GM23338 (cell line): Measurements from ENCODE around the gene STEAP3. TPM values are rescaled to one million over a fixed set of nuclear protein-coding genes. Genes with fewer than 3 reads are reported as not detected.

Source experiments
- ATAC-seq: fragments of 200-7000 bp; cut with Tn5 transposase; 3 replicates; pipeline ENCODE4 v1.9.1; 2020
- DNase-seq: peaks from one replicate; pipeline ENCODE4 v3.0.0-alpha.2; 2015; ENCODE audit warnings: low spot score
- H2AFZ ChIP-seq: fragments of 200-600 bp; sonication (generic); 2 replicates; pipeline ENCODE4 v1.8.0; 2016; ENCODE audit warnings: antibody characterized with exemption, mild to moderate bottlenecking, moderate library complexity
- H3F3A ChIP-seq: fragments of 200-600 bp; sonication (generic); replicated peaks from 2 replicates; pipeline ENCODE4 v1.8.0; 2017; ENCODE audit warnings: antibody characterized with exemption, mixed run types, low read depth
- H3K27ac ChIP-seq: fragments of 200-600 bp; sonication (generic); 2 replicates; pipeline ENCODE4 v1.6.1; 2016; ENCODE audit warnings: low read depth
- H3K27me3 ChIP-seq: fragments of 200-600 bp; sonication (generic); 2 replicates; pipeline ENCODE4 v1.8.0; 2016; ENCODE audit warnings: mild to moderate bottlenecking, mixed run types, moderate library complexity; ENCODE audit not compliant: insufficient read depth
- H3K36me3 ChIP-seq: fragments of 200-600 bp; sonication (generic); 2 replicates; pipeline ENCODE4 v1.8.0; 2016; ENCODE audit warnings: mild to moderate bottlenecking; ENCODE audit not compliant: insufficient read depth
- H3K4me1 ChIP-seq: fragments of 200-600 bp; sonication (generic); 2 replicates; pipeline ENCODE4 v1.8.0; 2016; ENCODE audit warnings: mild to moderate bottlenecking, moderate library complexity; ENCODE audit not compliant: insufficient read depth
- H3K4me2 ChIP-seq: fragments of 200-600 bp; sonication (generic); 2 replicates; pipeline ENCODE4 v1.7.1; 2017; ENCODE audit warnings: mixed run types
- H3K4me3 ChIP-seq: fragments of 200-600 bp; sonication (generic); 2 replicates; pipeline ENCODE4 v1.6.1; 2016; ENCODE audit warnings: mixed run types
- H3K79me2 ChIP-seq: fragments of 200-600 bp; sonication (generic); replicated peaks from 2 replicates; pipeline ENCODE4 v1.8.0; 2017; ENCODE audit warnings: mild to moderate bottlenecking; ENCODE audit not compliant: insufficient read depth
- H3K9me2 ChIP-seq: fragments of 200-600 bp; sonication (generic); 2 replicates; pipeline ENCODE4 v1.8.0; 2017; ENCODE audit not compliant: insufficient read depth
- H4K20me1 ChIP-seq: fragments of 200-600 bp; sonication (generic); replicated peaks from 2 replicates; pipeline ENCODE4 v1.8.0; 2017; ENCODE audit warnings: mild to moderate bottlenecking; ENCODE audit not compliant: insufficient read depth
- H3K27ac Mint-ChIP-seq: 2 replicates; pipeline ENCODE4 v1.8.0; 2020; ENCODE audit warnings: inconsistent platforms, mild to moderate bottlenecking, moderate library complexity, mixed read lengths
- H3K27me3 Mint-ChIP-seq: 3 replicates; pipeline ENCODE4 v1.8.0; 2022; ENCODE audit warnings: low read depth, mild to moderate bottlenecking, moderate library complexity, mixed read lengths, inconsistent platforms; ENCODE audit not compliant: insufficient read depth, poor library complexity
- H3K36me3 Mint-ChIP-seq: 3 replicates; pipeline ENCODE4 v1.8.0; 2021; ENCODE audit warnings: low read depth, mild to moderate bottlenecking, inconsistent platforms, moderate library complexity, mixed read lengths
- H3K4me1 Mint-ChIP-seq: 3 replicates; pipeline ENCODE4 v1.8.0; 2020; ENCODE audit warnings: mild to moderate bottlenecking, inconsistent platforms, mixed read lengths
- H3K4me3 Mint-ChIP-seq: 3 replicates; pipeline ENCODE4 v1.8.0; 2021; ENCODE audit warnings: moderate library complexity, mild to moderate bottlenecking, inconsistent platforms, mixed read lengths
- H3K9me3 Mint-ChIP-seq: 3 replicates; pipeline ENCODE4 v1.8.0; 2020; ENCODE audit warnings: moderate library complexity, mild to moderate bottlenecking, inconsistent platforms, mixed read lengths
- CREB1 ChIP-seq: fragments of 250-450 bp; sonication (Bioruptor Pico); IDR thresholded peaks from 2 replicates; pipeline ENCODE4 v1.5.0; 2020; ENCODE audit warnings: low read depth, mild to moderate bottlenecking, moderate library complexity
- JUNB ChIP-seq: IDR thresholded peaks from one replicate; pipeline ENCODE4 v1.6.1; 2016; ENCODE audit warnings: antibody characterized with exemption; ENCODE audit not compliant: unreplicated experiment
- STAT1 ChIP-seq: IDR thresholded peaks from one replicate; pipeline ENCODE4 v1.6.1; 2016; ENCODE audit warnings: antibody characterized with exemption; ENCODE audit not compliant: unreplicated experiment
- polyA plus RNA-seq: library from polyadenylated mRNA; unstranded; fragments of >200 nt; fragmentation: Nextera tagmentation; extraction: Ambion mirVana; gene quantifications from 2 replicates; pipeline ENCODE4 v1.2.1, GENCODE V29; 2016
- total RNA-seq: library from RNA; depleted of rRNA; stranded (reverse); fragments of >200 nt; shearing (Covaris generic); gene quantifications from 2 replicates; pipeline ENCODE4 v1.2.3, GENCODE V29; 2014
- TF ChIP-seq, protein P1 (sequence below): IDR thresholded peaks from one replicate; pipeline ENCODE4 v1.6.1; 2018; ENCODE audit warnings: antibody characterized with exemption; ENCODE audit not compliant: unreplicated experiment
- TF ChIP-seq, protein P2 (sequence below), 2 experiments: fragments of 200-600 bp in 1 of 2; sonication (generic) in 1 of 2; conservative IDR thresholded peaks; 2 replicates each; pipeline versions ENCODE4 v1.5.1 to v1.6.1; 2016 to 2017; ENCODE audit warnings: antibody characterized with exemption in 2 of 2, low read depth in 2 of 2, mild to moderate bottlenecking in 2 of 2, moderate library complexity in 1 of 2
- TF ChIP-seq, protein P3 (sequence below): IDR thresholded peaks from 2 replicates; pipeline ENCODE4 v1.6.1; 2016; ENCODE audit warnings: antibody characterized with exemption

Gene STEAP3
- total and polyA plus RNA-seq, 2 experiments from 2014 or later = 8.6 to 27.3 TPM

DNA sequence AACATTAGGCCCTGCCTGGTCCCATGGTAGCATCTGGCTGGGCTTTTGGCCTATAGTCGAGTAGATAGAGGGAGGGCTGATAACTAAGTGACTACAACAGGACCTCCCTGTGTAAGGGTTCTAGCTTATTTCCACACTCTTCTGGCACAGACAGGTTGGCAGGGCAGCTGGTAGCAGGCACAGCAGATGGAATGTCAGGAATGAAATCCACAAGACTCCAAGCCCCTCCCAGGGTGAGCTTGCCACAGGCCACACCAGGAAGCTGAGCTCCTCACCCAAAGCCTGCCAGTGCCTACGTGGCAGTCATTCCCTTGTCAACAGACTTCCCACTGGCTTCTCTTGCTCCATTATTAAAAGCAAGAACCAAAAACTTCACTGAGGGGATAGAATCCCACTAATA lies 44.4 kb upstream of the STEAP3 start:
- H3K4me1 ChIP-seq = no peaks in the 10 kb centered on the region
- H3K79me2 ChIP-seq = no peaks in the 10 kb centered on the region
- H3K4me3 ChIP-seq = no peak overlapping the region
- ATAC-seq (no peak), DNase-seq (no peak)
- H3K4me2 ChIP-seq = no peak overlapping the region
- no peaks in the 10 kb centered on the region for H3K27me3 ChIP-seq
- TF ChIP-seq, protein P1, sequence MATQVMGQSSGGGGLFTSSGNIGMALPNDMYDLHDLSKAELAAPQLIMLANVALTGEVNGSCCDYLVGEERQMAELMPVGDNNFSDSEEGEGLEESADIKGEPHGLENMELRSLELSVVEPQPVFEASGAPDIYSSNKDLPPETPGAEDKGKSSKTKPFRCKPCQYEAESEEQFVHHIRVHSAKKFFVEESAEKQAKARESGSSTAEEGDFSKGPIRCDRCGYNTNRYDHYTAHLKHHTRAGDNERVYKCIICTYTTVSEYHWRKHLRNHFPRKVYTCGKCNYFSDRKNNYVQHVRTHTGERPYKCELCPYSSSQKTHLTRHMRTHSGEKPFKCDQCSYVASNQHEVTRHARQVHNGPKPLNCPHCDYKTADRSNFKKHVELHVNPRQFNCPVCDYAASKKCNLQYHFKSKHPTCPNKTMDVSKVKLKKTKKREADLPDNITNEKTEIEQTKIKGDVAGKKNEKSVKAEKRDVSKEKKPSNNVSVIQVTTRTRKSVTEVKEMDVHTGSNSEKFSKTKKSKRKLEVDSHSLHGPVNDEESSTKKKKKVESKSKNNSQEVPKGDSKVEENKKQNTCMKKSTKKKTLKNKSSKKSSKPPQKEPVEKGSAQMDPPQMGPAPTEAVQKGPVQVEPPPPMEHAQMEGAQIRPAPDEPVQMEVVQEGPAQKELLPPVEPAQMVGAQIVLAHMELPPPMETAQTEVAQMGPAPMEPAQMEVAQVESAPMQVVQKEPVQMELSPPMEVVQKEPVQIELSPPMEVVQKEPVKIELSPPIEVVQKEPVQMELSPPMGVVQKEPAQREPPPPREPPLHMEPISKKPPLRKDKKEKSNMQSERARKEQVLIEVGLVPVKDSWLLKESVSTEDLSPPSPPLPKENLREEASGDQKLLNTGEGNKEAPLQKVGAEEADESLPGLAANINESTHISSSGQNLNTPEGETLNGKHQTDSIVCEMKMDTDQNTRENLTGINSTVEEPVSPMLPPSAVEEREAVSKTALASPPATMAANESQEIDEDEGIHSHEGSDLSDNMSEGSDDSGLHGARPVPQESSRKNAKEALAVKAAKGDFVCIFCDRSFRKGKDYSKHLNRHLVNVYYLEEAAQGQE = no peak
- TF ChIP-seq, protein P2, sequence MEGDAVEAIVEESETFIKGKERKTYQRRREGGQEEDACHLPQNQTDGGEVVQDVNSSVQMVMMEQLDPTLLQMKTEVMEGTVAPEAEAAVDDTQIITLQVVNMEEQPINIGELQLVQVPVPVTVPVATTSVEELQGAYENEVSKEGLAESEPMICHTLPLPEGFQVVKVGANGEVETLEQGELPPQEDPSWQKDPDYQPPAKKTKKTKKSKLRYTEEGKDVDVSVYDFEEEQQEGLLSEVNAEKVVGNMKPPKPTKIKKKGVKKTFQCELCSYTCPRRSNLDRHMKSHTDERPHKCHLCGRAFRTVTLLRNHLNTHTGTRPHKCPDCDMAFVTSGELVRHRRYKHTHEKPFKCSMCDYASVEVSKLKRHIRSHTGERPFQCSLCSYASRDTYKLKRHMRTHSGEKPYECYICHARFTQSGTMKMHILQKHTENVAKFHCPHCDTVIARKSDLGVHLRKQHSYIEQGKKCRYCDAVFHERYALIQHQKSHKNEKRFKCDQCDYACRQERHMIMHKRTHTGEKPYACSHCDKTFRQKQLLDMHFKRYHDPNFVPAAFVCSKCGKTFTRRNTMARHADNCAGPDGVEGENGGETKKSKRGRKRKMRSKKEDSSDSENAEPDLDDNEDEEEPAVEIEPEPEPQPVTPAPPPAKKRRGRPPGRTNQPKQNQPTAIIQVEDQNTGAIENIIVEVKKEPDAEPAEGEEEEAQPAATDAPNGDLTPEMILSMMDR (conservative IDR thresholded peaks at IDR 0.05; ENCODE audit: low read depth in 2 of 2) = no peak
- no peak for TF ChIP-seq CREB1
- TF ChIP-seq, protein P3, sequence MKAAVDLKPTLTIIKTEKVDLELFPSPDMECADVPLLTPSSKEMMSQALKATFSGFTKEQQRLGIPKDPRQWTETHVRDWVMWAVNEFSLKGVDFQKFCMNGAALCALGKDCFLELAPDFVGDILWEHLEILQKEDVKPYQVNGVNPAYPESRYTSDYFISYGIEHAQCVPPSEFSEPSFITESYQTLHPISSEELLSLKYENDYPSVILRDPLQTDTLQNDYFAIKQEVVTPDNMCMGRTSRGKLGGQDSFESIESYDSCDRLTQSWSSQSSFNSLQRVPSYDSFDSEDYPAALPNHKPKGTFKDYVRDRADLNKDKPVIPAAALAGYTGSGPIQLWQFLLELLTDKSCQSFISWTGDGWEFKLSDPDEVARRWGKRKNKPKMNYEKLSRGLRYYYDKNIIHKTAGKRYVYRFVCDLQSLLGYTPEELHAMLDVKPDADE = no peak
- TF ChIP-seq STAT1 = no peak
- TF ChIP-seq JUNB = no peak
- peaks cover 2% of the 10 kb centered on the region; the same call in 1 of the 3 replicates for H3K4me1 Mint-ChIP-seq
- no peaks in the 10 kb centered on the region for H4K20me1 ChIP-seq
- H3K9me2 ChIP-seq = peaks cover under 1% of the 10 kb centered on the region; the same call in 1 of the 2 replicates
- H3F3A ChIP-seq = no peaks in the 10 kb centered on the region
- H3K27ac ChIP-seq = no peak overlapping the region
- no peak overlapping the region for H3K27ac Mint-ChIP-seq
- no peak overlapping the region for H3K4me3 Mint-ChIP-seq
- no peak overlapping the region for H2AFZ ChIP-seq
- peaks cover 7% of the 10 kb centered on the region for H3K9me3 Mint-ChIP-seq
- peaks cover 7% of the 10 kb centered on the region; the same call in 2 of the 3 replicates for H3K36me3 Mint-ChIP-seq
- H3K36me3 ChIP-seq = no peaks in the 10 kb centered on the region
- H3K27me3 Mint-ChIP-seq = peaks cover 7% of the 10 kb centered on the region

DNA sequence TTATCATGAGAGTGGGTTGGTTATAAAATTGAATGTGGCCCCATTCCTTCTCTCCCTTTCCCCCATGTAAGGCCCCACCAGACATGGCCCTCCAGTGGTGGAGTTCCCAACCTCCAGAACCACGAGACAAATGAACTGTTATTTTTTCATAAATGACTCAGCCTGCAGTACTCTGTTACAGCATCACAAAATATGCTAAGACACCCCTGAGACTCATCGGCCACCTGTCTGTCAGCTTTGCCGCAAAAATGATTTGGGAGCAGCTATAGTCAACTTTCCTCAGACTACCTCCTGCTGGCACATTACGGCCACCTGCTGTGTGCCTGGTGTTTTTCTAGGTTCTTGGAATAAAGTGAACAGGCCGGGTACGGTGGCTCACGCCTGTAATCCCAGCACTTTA lies 43.6 kb upstream of the STEAP3 start:
- H3F3A ChIP-seq = no peaks in the 10 kb centered on the region
- H3K27ac ChIP-seq = no peak overlapping the region
- no peaks in the 10 kb centered on the region for H4K20me1 ChIP-seq
- peaks cover 7% of the 10 kb centered on the region for H3K27me3 Mint-ChIP-seq
- H3K79me2 ChIP-seq = no peaks in the 10 kb centered on the region
- peaks cover under 1% of the 10 kb centered on the region; the same call in 2 of the 3 replicates for H3K9me3 Mint-ChIP-seq
- no peak for ATAC-seq
- H3K4me1 Mint-ChIP-seq = peaks cover 2% of the 10 kb centered on the region; the same call in 1 of the 3 replicates
- H3K4me1 ChIP-seq = no peaks in the 10 kb centered on the region
- H3K9me2 ChIP-seq = peaks cover 8% of the 10 kb centered on the region
- no peaks in the 10 kb centered on the region for H3K36me3 ChIP-seq
- no peak for DNase-seq
- no peak overlapping the region for H3K4me3 Mint-ChIP-seq
- no peak overlapping the region for H3K4me2 ChIP-seq
- H2AFZ ChIP-seq = no peak overlapping the region
- H3K27me3 ChIP-seq = no peaks in the 10 kb centered on the region
- H3K27ac Mint-ChIP-seq = no peak overlapping the region
- H3K36me3 Mint-ChIP-seq = peaks cover under 1% of the 10 kb centered on the region; the same call in 2 of the 3 replicates
- no peak overlapping the region for H3K4me3 ChIP-seq
- TF ChIP-seq, protein P2 (conservative IDR thresholded peaks at IDR 0.05; ENCODE audit: low read depth in 2 of 2) = no peak
- TF ChIP-seq, protein P1 = no peak
- TF ChIP-seq STAT1 = no peak
